ENCODE measurements around the gene ZFPM1.
"Not testable (repeated sequence)": the region's sequence is repeated elsewhere in the genome, so short reads cannot be mapped to it uniquely, and the experiment has no call there.

The ZFPM1 gene

DNA sequence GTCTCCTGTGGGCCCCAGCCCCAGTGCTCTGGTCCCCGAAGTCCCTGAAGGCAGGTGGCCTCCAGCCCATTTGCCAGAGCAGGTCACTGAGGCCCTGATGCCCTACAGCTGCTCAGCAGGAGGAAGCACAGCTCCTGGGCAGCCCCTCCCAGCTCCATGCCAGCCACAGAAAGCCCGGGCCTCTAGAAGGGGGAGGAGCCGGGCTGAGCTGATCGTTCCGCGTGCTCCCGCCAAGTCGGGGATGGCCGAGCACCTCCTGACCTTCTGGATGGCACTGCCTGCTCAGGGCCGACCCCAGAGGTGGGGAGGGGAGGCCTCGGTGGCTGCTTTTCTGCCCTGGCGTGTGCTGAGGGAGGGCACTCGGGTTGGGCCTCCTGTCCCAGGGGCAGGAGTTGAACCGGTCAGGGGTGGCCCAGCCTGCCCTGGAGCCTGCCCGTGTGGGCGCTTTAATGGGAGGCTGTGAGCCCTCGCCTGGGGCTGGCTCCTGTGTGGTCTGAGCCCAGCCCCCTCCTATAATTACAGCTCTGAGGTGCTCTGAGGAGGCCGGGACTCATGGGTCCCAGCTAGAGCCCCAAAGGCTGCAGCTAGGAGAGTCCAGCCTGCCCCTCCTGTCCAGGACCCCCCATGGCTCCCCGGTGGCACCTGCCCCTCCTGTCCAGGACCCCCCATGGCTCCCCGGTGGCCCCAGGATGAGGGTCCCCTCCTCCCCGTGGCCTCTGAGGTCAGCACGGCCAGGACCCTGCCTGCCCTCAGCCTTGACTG, 29.7 kb downstream of the ZFPM1 start:
- no peak for DNase-seq

DNA sequence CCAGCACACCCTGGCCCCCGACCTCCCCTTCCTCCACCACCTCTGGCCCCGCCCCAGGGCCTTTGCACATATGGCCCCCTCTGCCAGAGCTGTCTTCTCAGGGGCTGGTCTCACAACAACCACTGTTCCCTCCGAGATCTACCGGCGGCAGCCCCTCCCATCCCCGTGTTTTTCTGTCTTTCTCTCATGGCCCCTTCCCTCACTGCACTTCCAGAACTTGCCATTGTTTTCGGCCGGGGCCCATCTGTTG, 30.2 kb downstream of the ZFPM1 start:
- DNase-seq = no peak

DNA sequence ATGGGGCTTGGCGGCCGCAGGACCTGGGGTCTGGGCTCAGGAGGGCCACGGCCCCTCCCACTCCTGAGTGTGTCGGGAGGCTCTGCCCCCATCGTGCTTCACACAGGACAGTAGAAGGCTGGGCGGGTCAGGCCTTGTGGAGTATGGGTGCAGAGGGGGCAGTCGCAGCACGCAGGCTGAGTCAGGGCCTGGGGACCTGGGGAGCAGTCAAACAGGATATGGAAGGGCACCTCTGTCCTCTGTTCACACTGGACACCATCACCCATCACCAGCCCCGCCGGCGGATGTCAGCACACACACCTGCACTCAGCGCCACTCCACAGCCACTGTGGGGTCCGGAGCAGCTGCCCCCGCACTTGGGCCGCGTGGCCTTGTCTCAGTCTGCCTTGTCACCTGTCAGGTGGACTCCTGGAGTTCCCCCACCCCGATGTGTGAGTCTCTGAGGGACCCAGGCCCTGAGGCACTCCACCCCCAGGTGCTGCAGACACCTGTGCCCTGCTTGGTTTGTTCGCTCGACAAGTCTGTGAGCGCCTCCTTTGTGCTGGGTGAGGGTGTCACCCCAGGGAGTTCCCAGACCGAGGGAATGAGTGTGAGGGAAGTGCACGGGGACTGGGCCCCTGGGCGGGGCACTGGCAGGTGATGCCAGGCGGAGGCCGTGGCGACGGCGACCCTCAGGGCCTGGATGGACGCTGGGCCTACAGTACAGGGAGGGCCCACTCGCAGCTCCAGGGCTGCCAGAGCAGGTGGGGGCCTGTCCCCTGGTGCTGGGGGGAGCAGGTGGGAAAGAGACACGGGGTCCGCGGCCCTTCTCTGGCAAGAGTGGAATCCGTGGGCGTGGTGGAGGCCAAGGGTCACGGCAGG, 31.7 kb downstream of the ZFPM1 start:
- DNase-seq = no peak

DNA sequence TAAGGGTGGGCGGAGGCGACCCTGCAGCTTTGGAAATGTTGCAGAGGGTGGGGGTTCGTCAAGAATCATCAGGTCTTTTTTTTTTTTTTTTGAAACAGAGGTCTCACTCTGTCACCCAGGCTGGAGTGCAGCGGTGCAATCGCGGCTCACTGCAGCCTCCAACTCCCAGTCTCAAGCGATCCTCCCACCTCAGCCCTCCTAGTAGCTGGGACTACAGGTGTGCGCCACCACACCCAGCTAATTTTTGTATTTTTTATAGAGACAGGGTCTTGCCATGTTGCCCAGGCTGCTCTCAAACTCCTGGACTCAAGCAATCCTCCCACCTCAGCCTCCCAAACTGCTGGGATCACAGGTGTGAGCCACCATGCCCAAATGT, 32.3 kb downstream of the ZFPM1 start:
- DNase-seq = not testable (repeated sequence)

DNA sequence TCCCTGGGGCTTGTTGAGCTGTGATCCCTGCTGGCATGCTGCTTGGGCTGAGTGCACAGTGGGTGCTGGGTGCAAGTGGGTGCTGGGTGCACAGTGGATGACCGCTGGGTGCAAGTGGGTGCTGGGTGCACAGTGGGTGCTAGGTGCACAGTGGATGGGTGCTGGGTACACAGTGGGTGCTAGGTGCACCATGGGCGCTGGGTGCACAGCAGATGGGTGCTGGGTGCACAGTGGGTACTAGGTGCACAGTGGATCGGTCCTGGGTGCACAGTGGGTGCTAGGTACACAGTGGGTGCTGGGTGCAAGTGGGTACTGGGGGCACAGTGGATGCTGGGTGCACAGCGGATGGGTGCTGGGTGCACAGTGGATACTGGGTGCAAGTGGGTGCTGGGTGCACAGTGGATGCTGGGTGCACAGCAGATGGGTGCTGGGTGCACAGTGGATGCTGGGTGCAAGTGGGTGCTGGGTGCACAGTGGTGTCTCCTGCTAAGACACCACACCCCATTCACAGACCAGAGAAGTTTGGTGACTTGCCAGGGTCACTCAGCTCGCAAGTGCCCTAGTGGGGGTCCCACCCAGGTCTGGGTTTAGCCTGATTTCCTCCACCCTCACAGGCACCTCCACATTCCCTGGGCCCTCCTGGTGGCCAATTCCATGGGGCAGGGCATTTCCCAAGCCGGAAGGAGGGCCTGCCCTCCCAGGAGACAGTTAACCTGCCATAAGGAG, 33.5 kb downstream of the ZFPM1 start:
- DNase-seq = no peak

DNA sequence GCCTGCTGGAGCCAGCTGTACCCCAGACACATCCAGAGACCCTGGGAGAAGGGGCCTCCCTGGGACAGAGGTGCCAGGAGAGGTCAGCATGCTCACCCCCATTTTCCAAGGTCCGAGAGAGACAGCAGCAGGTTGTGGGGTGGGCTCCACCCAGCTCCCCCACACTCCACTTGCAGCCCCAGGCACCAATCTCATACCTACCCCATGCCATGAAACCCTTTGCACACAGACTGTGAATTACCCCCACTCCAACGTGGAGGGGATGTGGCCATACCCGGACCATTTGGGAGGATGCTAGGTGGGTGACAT, 34.0 kb downstream of the ZFPM1 start:
- no peak for DNase-seq

DNA sequence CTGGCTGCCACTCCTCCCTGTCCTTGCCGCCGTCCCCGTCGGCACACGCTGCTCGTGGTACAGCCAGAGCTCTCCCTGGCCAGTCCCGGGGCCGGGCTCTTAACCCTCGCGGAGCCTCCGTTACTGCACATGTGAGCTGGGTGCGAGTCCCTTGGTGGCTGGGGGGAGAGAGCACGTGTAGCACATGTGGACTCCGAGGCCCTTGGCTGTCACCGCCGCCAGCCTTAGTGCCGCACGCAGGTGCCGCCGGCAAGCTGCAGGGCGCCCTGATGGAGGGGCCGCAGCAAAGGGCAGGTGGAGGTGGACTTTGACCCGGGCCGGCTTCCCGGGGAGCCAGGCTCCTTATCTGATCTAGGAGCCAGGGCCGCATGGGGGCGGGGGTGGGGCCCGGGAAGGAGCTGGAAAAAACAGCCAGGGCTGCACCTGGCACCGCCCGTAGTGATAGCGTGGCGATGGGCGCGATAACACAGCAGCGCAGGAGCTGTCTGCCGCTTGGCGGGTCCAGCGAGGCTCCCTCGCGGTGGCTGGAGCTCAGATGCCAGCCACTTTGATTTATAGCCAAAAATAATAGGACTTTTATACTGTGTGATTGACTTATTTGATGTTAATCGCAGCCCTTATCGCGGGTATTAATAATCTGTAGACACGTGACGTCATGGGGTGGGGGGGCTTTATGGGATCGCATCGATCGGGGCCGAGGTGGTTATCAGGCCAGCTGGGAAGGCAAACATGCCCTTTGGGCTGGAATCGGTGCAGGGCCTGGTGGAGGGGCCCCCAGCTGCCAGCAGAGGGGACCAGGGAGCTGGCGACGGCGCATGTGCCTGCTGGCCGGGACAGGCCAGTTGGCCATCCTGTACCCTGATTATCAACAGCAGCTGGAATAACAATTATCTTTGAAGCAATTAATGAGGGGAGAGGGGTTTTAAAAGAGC, 35.1 kb downstream of the ZFPM1 start:
- no peak for DNase-seq

DNA sequence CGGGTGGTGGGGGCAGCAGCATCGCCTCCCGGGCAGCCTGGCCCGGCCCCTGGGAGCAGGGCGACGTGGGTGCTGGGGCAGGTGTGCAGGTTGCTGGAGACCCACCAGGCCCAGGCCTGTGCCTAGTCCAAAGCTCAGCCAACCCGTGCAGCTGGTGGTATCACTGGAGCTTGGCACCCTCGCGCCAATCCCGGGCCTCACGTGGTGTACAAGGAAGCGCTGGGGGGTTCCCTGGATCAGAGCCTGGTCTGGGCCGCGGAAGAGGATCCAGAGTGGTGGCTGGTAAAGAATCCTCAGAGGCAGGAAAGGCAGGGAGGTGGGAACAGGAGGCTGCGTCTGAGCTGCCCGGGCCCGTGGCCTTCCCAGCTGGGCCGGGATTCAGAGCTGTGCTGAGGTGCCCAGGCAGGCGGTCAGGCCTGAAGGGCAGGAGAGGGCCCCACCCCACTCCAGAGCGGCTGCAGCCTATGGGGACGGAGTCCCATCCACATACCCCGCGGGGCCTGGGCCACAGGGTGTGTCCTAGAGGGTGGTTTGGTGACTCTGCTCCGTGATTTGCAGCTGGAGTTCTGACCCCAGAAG, 36.2 kb downstream of the ZFPM1 start:
- DNase-seq = no peak

DNA sequence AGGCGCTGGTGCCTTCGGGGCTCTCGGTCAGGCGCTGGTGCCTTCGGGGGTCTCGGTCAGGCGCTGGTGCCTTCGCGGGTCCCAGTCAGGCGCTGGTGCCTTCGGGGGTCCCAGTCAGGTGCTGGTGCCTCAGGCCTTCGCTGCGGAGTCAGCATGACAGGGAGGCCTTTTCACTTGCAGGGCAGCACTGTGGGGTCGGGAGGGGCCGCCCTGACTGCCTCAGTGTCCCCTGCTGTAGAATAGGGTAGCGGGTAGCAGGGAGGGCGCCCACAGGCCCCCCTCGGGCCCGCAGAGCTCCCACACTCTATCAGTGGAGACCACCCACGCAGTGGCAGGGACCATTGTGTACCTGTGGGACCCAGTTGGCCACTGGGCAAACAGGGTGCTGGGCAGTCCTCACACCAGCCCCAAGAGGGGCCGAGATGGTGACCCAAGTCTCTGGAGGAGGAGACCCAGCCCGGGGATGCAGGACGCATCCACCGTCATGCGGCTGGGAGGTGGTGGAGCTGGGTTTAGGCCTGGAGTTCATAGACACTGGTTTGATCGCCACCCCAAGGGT, 38.0 kb downstream of the ZFPM1 start:
- DNase-seq = no peak

DNA sequence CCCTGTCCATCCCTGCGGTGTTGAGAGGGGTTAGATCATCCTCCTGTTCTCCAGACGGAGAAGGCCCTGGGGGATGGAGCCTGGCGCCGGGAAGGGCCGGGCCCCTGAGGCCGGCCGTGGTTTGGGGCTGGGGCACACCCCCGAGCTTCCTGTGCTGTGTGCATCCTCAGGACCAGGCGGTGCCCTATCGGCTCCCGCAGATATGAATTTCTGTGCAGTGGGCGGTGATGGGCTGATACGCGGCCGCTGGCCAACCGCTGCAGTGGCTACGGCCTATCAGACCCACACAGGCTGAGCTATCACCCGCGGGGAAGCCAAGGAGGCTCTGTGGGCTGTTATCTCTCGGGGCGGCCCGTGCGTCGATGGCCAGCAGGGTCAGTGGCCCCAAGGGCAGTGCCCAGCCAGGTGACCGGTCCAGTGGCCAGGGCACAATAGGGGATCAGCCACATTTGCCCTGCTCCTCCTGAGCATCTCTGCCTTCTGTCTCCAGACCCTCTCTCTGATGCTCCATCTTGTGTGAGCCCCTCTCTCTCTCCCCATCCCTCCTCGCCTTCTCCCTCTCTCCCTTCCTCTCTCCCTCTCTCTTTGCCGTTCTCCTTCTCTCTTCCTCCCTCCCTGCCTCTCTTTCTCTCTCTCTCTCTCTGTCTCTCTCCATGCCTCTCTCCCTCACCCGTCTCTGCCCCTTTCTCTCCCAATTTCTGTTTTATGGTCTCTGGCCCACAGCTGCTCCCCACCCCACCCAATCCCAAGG, 38.7 kb downstream of the ZFPM1 start:
- no peak for DNase-seq

DNA sequence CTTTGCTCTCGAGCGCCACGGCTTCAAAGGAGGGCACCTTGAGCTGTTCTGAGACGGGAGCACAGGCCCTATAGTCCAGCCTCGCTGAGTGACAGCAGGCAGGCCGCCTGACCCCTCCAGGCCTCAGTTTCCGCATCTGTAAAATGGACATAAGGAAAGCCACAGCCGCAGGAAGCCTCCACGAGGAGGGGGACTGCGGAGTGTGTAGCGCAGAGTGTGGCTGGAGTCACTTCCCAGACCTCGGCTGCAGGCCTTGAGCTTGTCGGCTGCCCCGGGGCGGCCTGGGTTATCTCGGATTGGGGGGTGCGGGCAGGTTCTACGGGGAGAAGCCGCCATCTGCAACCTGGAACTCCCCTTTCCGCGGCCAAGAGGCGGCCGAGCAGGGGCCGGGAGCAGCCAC, 40.8 kb downstream of the ZFPM1 start:
- DNase-seq = no peak

DNA sequence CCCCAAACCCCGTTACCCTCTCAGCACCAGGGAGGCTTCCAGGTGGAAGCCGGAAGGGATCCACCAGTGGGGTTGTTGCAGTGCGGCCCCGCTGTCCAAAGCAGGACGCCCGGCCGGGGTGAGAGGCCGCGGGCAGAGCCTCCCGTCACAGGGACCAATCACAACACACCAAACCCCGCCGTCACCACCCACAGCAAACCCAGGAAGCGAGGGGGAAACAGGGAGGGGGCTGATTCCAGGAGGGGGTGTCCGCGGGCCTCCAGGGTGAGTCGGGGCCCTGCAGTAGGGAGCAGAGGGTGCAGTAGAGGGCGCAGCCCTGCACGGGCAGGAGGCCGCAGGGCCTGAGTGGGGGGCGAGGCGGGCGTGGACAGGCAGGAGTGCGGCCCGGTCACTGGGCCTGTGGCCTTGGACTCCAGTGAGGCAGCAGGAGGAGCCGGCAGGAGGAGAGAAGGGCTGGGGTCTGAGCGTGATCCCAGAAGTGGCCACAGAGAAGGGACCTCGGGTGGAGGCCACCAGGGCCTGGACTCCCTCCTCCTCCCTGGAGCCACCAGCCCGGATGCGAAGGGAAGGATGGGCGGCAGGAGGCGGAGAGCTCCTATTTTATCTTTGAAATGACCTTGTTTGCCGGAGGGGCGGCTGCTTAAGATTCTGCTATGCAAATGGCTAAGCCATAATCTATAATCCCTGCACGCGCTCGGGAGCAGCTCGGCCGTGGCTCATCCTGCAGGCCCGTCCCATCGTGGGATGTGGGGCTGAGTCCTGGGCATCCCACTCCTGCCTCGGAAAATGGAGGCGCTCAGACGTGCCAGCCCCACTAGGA, 41.5 kb downstream of the ZFPM1 start:
- DNase-seq = no peak

DNA sequence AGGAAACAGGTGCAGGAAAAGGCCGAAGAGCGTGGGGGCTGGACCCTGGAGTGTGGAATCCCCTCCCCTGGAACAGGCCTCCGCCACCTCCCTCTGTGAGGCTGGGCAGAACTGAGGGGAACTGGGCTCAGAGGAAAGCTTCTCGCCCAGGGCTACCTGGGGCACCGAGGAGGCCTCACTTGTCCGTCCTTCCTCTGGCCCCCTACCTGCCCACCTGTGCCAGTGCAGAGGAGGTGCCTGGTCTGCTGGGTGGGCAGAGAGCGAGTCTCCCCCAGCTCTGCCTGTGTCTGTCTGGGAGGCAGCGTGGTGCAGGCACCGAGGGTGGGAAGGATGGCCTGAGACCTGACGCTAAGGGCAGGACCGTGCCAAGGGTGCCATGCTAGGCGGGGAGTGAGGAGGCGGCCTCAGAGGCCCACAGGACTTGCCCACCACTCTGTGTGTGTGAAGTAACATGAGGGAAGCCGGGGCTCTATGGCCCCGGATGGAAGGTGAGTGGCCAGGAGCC, 42.2 kb downstream of the ZFPM1 start:
- no peak for DNase-seq

DNA sequence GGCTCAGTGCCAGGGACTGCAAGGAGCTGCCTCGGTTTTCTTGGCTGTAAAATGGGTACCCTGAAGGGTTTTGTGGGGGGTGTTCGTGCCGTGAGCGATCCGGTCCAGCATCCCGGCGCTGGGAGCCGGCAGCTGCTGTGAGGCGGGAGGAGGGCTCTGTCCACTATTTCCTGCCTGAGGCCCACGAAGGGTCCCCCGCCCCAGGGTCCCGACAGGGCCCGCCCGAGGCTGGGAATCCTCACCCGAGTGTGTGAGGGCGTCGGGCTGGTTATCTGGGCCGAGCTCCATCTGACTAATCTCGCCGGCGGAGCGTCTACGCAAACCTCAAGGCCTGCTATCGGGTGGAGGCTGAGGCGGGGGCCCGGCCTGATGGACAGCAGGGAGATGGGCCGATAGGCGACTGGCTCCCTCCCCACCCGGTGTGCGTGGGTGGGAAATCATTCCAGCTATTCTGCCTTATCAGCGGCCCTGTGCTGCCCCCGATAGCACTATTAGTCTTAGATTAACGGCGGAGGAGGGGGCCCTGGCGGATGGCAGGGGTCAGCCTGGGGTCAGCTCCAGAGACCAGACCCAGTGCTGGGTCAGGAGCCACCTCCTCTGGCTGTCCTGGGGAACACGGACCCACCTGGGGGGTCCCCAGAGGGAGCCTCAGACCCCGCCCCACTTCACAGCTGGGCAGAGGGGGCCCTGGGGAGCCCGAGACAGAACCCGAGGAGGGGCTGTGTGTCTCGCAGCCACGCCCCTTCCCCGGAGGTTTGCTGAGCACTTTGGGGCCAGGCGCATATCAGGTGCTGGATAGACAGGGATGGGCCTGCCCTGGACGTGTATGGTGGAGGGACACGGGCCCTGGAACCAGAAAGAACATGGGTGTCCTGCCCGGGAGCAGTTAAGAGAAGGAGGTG, 44.7 kb downstream of the ZFPM1 start:
- no peak for DNase-seq

DNA sequence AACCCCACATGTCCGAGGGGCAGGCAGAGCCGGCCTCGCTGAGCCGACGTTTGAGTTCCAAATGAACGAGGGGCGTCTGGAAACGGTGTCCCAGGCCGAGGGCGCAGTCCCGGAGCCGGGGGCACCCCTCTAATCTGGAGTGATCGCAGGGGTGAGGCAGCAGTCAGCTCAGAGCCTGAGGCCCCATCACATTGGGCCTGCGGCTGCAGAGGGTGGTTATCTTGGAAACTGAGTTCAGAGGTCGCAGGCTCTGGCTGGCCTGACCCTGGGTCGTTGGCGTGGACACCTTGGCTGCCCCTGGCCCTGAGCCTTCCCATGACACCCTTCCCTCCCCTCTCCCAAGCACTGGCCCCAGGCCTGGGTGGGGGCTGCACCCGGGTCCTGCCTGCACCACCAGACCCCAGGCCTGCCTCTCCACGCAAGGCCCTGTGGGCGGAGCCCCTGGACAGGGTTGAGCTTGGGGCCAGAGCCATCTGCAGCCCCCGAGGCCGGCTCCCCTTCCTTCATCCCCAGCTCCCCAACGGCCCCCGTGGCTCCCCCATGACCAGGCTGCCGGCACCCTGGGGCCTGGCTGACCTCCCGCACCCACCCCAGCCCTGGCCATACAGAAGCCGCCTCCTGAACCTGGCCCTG, 45.6 kb downstream of the ZFPM1 start:
- no peak for DNase-seq

DNA sequence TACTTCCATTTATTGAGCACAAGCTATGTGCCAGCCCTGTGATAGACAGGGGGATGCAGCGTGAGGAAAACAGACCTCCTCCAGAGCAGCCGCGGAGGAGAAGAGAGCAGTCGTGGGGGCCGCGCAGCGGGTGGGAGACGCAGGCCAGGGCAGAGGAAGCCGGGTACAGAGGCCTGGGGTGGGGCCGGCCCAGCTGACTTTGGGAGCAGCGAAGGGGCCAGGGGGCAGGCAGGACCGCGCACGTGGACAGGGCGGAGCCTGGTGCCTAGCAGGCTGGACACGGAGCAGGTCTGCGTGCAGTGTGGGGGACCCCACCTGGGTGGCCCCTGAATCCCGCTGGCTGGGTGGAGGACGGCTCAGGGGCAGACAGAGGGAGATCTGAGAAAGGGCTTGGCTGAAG, 46.2 kb downstream of the ZFPM1 start:
- no peak for DNase-seq

DNA sequence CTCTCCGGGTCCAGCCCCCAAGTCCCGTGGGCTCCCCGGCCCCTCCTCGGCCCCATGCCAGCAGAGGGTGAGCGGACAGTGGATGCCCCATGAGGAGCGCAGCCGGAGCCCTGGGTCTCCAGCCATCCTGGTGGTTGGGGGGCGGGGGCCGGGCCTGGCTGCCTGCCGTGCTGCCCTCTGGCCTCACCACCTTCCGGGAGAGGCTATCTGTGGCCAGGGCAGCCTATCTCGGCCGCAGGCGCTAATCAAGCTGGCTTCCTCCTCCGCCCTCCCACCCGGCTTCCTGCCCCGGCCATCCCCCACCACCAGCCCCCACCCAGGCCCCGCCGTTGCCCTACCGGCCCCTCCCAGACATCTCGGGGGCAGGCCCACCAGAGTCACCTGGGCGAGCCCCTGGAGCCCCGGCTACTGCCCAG, 46.8 kb downstream of the ZFPM1 start:
- no peak for DNase-seq

DNA sequence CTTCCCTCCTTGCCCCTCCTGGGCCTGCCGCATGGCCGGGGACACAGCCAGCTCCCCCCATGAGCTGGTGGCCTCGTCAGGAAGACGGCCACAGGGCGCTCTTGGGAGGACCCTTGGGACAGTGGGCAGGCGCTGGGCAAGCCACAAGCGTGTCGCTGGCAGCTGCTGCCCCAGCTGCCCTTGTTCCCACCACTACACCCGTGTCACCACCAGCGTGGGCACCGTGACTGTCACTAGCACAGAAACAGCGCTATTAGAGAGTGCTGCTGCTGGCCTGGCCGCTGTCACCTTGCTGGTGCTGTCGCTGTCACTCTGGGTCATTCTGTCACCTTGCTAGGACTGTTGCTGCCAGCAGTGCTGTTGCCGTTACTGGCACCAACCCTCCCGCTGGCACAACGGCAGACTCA, 47.2 kb downstream of the ZFPM1 start:
- no peak for DNase-seq

DNA sequence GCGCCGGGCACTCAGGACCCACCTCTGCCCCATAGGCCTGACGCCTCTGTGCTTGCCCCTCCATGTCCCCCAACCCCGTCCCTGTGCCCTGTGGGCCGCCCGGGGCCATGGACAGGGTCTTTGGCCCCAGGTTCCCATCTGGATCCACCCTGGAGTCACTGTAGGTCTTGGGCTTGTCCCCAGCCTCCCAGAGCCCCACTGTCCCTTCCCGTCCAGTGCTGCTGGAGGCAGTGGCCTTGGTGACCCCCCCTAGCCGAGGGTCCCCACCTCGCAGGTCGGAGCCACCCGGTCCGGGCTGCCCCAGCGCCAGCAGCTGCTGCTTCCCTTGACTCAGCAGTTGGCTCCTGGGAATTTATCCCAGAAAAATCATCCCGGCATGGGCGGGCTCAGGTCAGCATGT, 49.3 kb downstream of the ZFPM1 start:
- no peak for DNase-seq

Data from NCI-H187 treated with DMSO at 0.1 percent for 48 hours (cell line).